ENCODE results near the gene PRR20E.
"Not testable (repeated sequence)": the region's sequence is repeated elsewhere in the genome, so short reads cannot be mapped to it uniquely, and the experiment has no call there.

PRR20E gene

GRCh38 chr13:57166897-57167296 is at the start of gene PRR20E:
Gene PRR20E (plus strand): TSS chr13:57167197. CDS start chr13:57167584, 387 bp downstream.
- DNase-seq (ENCODE audit: low spot score); in situ Hi-C loops (cut with MboI; ENCODE audit: low pct_unique_long_range_greater_than_20kb, low sequenced_read_pairs, unreplicated experiment): not testable (repeated sequence)

- DNase-seq (ENCODE audit: low spot score) = no peak
- no peak for TF ChIP-seq CTCF (IDR thresholded peaks at IDR 0.05; ENCODE audit: extremely low read depth, insufficient read depth, missing control alignments)
- in situ Hi-C loops (cut with MboI; ENCODE audit: low pct_unique_long_range_greater_than_20kb, low sequenced_read_pairs, unreplicated experiment) = no loop called here
These were observed 43.3 kb upstream of the PRR20E start for GRCh38 chr13:57123681-57124080.

- TF ChIP-seq CTCF (IDR thresholded peaks at IDR 0.05; ENCODE audit: extremely low read depth, insufficient read depth, missing control alignments) = no peak
- DNase-seq (ENCODE audit: low spot score) = no peak
- in situ Hi-C loops (cut with MboI; ENCODE audit: low pct_unique_long_range_greater_than_20kb, low sequenced_read_pairs, unreplicated experiment) = no loop called here
These were observed 38.1 kb upstream of the PRR20E start for GRCh38 chr13:57128909-57129308.

GRCh38 chr13:57136093-57136492 is 30.9 kb upstream of the PRR20E start:
- no peak for TF ChIP-seq CTCF (IDR thresholded peaks at IDR 0.05; ENCODE audit: extremely low read depth, insufficient read depth, missing control alignments)
- in situ Hi-C loops (cut with MboI; ENCODE audit: low pct_unique_long_range_greater_than_20kb, low sequenced_read_pairs, unreplicated experiment) = no loop called here
- DNase-seq (ENCODE audit: low spot score) = no peak

GRCh38 chr13:57137585-57137984 is 29.4 kb upstream of the PRR20E start:
- no peak for DNase-seq (ENCODE audit: low spot score)
- TF ChIP-seq CTCF (IDR thresholded peaks at IDR 0.05; ENCODE audit: extremely low read depth, insufficient read depth, missing control alignments) = no peak
- in situ Hi-C loops (cut with MboI; ENCODE audit: low pct_unique_long_range_greater_than_20kb, low sequenced_read_pairs, unreplicated experiment) = no loop called here

- in situ Hi-C loops (cut with MboI; ENCODE audit: low pct_unique_long_range_greater_than_20kb, low sequenced_read_pairs, unreplicated experiment) = no loop called here
- no peak for DNase-seq (ENCODE audit: low spot score)
- TF ChIP-seq CTCF (IDR thresholded peaks at IDR 0.05; ENCODE audit: extremely low read depth, insufficient read depth, missing control alignments) = no peak
These were observed 28.0 kb upstream of the PRR20E start for GRCh38 chr13:57138988-57139387.

- DNase-seq (ENCODE audit: low spot score); in situ Hi-C loops (cut with MboI; ENCODE audit: low pct_unique_long_range_greater_than_20kb, low sequenced_read_pairs, unreplicated experiment): not testable (repeated sequence)
These were observed 27.2 kb upstream of the PRR20E start for GRCh38 chr13:57139781-57140180.

GRCh38 chr13:57140235-57140968 is 26.6 kb upstream of the PRR20E start, which contains the start of gene PRR20A:
Gene PRR20A (plus strand): TSS chr13:57140918. CDS start chr13:57141305, 387 bp downstream.
- in situ Hi-C loops (cut with MboI; ENCODE audit: low pct_unique_long_range_greater_than_20kb, low sequenced_read_pairs, unreplicated experiment); DNase-seq (ENCODE audit: low spot score): not testable (repeated sequence)

GRCh38 chr13:57147188-57147587 is 19.8 kb upstream of the PRR20E start, which contains the start of gene PRR20B:
Gene PRR20B (plus strand): TSS chr13:57147488. CDS start chr13:57147875, 387 bp downstream.
- DNase-seq (ENCODE audit: low spot score); in situ Hi-C loops (cut with MboI; ENCODE audit: low pct_unique_long_range_greater_than_20kb, low sequenced_read_pairs, unreplicated experiment): not testable (repeated sequence)

GRCh38 chr13:57148106-57148505 is 18.9 kb upstream of the PRR20E start:
- in situ Hi-C loops (cut with MboI; ENCODE audit: low pct_unique_long_range_greater_than_20kb, low sequenced_read_pairs, unreplicated experiment); DNase-seq (ENCODE audit: low spot score): not testable (repeated sequence)

- DNase-seq (ENCODE audit: low spot score); in situ Hi-C loops (cut with MboI; ENCODE audit: low pct_unique_long_range_greater_than_20kb, low sequenced_read_pairs, unreplicated experiment): not testable (repeated sequence)
These were observed 13.2 kb upstream of the PRR20E start, which contains the start of gene PRR20C for GRCh38 chr13:57153761-57154160. Gene PRR20C (plus strand): TSS chr13:57154061. CDS start chr13:57154448, 387 bp downstream.

- DNase-seq (ENCODE audit: low spot score); in situ Hi-C loops (cut with MboI; ENCODE audit: low pct_unique_long_range_greater_than_20kb, low sequenced_read_pairs, unreplicated experiment): not testable (repeated sequence)
These were observed 6.7 kb upstream of the PRR20E start, which contains the start of gene PRR20D for GRCh38 chr13:57160332-57160731. Gene PRR20D (plus strand): TSS chr13:57160632. CDS start chr13:57161019, 387 bp downstream.

Measured in GM13977 (cell line).